ENCODE measurements around the gene ZDHHC11B.

DNA sequence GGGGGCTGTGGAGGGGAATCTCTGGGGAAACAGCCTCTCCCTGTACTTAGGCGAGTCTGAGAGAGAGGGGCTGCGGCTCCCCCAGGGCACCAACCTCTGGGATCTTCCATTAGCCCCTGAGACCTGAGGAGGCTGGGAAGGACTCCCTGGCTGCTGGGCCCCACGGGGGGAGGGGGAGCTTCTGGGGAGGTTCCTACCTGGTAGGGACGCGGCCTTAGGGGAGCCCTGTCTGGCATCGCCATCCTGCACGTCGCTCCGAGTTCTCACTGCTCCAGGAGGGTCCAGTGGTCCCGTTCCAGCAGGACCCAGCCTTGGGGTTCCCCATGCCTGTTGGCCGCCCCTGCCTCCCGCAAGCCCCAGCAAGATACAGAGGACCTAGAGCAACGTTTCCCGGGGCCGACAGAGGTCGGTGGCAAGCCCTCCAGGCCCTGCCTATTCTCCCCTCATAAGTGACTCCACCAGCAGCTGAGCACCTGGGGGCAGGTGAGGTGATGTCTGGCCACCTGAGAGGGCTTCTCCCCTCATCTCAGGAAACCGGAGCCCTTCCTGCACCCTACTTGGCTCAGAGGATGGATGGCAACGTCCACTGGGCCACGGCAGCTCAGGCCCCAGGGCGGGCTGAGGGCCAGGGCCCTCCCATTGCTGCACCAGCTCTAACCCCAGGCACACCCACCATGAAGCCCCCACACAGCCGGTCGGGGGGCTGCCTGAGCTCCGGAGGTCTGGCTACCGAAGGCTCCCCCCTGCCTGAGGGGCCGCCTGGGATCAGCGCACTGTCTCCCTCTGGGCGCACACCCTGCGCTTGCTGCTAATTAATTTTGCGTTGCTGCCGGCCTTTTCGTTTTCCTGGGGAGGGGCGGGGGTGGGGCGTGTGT lies 113.9 kb downstream of the ZDHHC11B start:
- TF ChIP-seq, protein P1, sequence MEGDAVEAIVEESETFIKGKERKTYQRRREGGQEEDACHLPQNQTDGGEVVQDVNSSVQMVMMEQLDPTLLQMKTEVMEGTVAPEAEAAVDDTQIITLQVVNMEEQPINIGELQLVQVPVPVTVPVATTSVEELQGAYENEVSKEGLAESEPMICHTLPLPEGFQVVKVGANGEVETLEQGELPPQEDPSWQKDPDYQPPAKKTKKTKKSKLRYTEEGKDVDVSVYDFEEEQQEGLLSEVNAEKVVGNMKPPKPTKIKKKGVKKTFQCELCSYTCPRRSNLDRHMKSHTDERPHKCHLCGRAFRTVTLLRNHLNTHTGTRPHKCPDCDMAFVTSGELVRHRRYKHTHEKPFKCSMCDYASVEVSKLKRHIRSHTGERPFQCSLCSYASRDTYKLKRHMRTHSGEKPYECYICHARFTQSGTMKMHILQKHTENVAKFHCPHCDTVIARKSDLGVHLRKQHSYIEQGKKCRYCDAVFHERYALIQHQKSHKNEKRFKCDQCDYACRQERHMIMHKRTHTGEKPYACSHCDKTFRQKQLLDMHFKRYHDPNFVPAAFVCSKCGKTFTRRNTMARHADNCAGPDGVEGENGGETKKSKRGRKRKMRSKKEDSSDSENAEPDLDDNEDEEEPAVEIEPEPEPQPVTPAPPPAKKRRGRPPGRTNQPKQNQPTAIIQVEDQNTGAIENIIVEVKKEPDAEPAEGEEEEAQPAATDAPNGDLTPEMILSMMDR (IDR thresholded peaks at IDR 0.05), result no peak
- no peak for TF ChIP-seq POLR2A (IDR thresholded peaks at IDR 0.05)
